H1 (cell line): ENCODE data around the gene SHTN1. TPM values are rescaled to one million over a fixed set of nuclear protein-coding genes. Genes with fewer than 3 reads are reported as not detected.

Experiments used
- ATF2 ChIP-seq: IDR thresholded peaks from 2 replicates; pipeline ENCODE4 v1.6.1; 2012; ENCODE audit warnings: low read length, inconsistent platforms
- BACH1 ChIP-seq: IDR thresholded peaks from 2 replicates; pipeline ENCODE4 v1.6.1; 2012; ENCODE audit warnings: low read length, improper control_type of control experiment
- FOSL1 ChIP-seq: IDR thresholded peaks from 2 replicates; pipeline ENCODE4 v1.6.1; 2011; ENCODE audit warnings: mild to moderate bottlenecking, low read depth, low read length, moderate library complexity; ENCODE audit not compliant: insufficient read depth
- JUND ChIP-seq: IDR thresholded peaks from 2 replicates; pipeline ENCODE4 v1.6.1; 2011; ENCODE audit warnings: mild to moderate bottlenecking, improper control_type of control experiment, low read length
- PHF8 ChIP-seq: fragments of 200-600 bp; sonication (generic); conservative IDR thresholded peaks from 2 replicates; pipeline ENCODE4 v1.7.1; 2012; ENCODE audit warnings: low read depth, mild to moderate bottlenecking, inconsistent platforms, low read length, moderate library complexity
- RAD21 ChIP-seq, 2 experiments: IDR thresholded peaks in 1 of 2; conservative IDR thresholded peaks in 1 of 2; 2 replicates each; pipeline ENCODE4 v1.6.1; 2011; ENCODE audit warnings: low read depth in 2 of 2, low read length in 2 of 2, improper control_type of control experiment in 1 of 2, inconsistent platforms in 1 of 2, mild to moderate bottlenecking in 1 of 2, moderate library complexity in 1 of 2
- SUZ12 ChIP-seq: fragments of 200-600 bp; sonication (generic); IDR thresholded peaks from 2 replicates; pipeline ENCODE4 v1.6.1; 2012; ENCODE audit warnings: mild to moderate bottlenecking, inconsistent platforms, low read length, moderate library complexity, mixed read lengths
- polyA plus RNA-seq, 7 experiments: library from polyadenylated mRNA; depleted of rRNA in 3 of 7; stranded (reverse) in 5 of 7; unstranded in 2 of 7; fragments of >200 nt in 5 of 7; fragments of 200-250 nt in 2 of 7; gene quantifications; 1 replicate in 5 of 7; 2 replicates in 1 of 7; 4 replicates in 1 of 7; pipeline versions ENCODE4 v1.2.1 to v1.2.3, GENCODE V29; 2011 to 2013; ENCODE audit warnings: missing spikeins in 2 of 7, mixed read lengths in 2 of 7
- total RNA-seq: library from RNA; stranded (reverse); fragmentation: NEBNext Ultra II Directional; extraction: Animal tissue kit (Norgen Biotek cat#: 25700); gene quantifications from 2 replicates; pipeline ENCODE4 v1.2.1, GENCODE V29; 2021

SHTN1 gene
- total and polyA plus RNA-seq, 2 of the 8 experiments (the other 6 are each of a cell fraction or from before 2014, with no cell fraction given), result 3.3 to 12.7 TPM

GRCh38 chr10:116882639-116883038, 122.3 kb downstream of the SHTN1 start (continued):
- no peak for TF ChIP-seq ATF2
- TF ChIP-seq BACH1, result no peak
- TF ChIP-seq SUZ12, result no peak
- no peak for TF ChIP-seq JUND
- TF ChIP-seq FOSL1, result no peak
- no peak for TF ChIP-seq PHF8
- TF ChIP-seq RAD21 (IDR thresholded peaks at IDR 0.05 in 1 of 2, conservative IDR thresholded peaks at IDR 0.05 in 1 of 2; ENCODE audit: low read depth in 2 of 2, low read length in 2 of 2), result no peak
- TF ChIP-seq, all 59 proteins: peak for 0
